Measurements from ENCODE around the gene KCNJ5. TPM values are rescaled to one million over a fixed set of nuclear protein-coding genes. Genes with fewer than 3 reads are reported as not detected.
A peak's percentile ranks its signal among the peaks of the same experiment; 100 is the strongest.

The KCNJ5 gene
- total RNA-seq, 2 donors from 2014 or later, result 3.5 to 6.9 TPM

DNA sequence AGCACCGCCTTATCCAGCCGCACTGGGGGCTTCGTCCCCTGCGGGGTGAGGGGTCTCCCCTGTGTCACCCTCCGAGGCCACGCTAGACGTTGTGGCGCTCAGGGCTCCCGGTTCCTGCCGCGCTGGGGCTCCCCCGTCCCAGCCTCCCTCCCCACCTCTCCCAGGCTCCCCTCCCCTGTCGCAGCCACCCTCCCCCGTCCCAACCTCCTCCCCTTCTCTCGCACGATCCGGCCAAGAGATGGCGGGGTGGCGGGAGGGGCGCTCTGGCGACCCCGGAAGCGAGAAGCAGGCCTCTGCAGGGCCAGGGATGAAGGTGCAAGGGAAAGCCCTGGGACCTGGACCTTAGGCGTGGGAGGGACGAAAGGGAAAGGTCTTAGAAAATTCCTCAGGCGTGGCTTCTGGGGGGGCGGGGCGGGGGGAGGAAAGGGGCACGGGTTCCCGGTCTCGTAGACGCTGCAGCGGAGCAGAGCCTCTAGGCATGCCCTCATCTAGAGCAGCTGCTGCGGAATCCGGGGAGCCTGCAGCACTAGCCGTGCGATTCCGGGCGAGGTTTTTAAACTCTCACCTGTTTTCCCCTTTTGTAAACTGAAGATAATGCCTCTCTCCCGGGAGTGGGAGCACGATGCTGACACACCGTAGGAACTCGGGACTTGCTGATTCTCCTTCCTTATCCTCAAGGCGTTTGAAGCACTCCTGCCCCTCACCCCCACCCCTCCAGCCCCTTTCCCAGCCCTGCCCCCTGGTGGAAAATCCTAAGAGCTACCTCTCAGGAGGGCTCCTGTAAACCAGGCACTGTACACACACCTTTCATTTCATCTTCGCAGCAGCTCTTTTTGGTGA is 14.4 kb downstream of the KCNJ5 start:
- Histone ChIP-seq H3K4me1 (ENCODE audit: control insufficient read depth in 1 of 2, low read depth in 2 of 2) (peaks cover 6 to 29% of the 10 kb centered on the region in 2 donors), H3K4me3 (peak overlapping the region; percentile 90), H3K36me3 (no peaks in the 10 kb centered on the region), H3K27me3 (replicated peaks; ENCODE audit: insufficient read depth) (no peaks in the 10 kb centered on the region), H3K9me3 (no peaks in the 10 kb centered on the region), H3K27ac (peak overlapping the region; percentile 6 to 47)
- TF ChIP-seq CTCF (IDR thresholded peaks at IDR 0.05), result peak; percentile 30
- DNase-seq (ENCODE audit: low spot score), result no peak
- no peak for ATAC-seq (ENCODE audit: insufficient number of reproducible peaks, low FRiP score, low read depth)

DNA sequence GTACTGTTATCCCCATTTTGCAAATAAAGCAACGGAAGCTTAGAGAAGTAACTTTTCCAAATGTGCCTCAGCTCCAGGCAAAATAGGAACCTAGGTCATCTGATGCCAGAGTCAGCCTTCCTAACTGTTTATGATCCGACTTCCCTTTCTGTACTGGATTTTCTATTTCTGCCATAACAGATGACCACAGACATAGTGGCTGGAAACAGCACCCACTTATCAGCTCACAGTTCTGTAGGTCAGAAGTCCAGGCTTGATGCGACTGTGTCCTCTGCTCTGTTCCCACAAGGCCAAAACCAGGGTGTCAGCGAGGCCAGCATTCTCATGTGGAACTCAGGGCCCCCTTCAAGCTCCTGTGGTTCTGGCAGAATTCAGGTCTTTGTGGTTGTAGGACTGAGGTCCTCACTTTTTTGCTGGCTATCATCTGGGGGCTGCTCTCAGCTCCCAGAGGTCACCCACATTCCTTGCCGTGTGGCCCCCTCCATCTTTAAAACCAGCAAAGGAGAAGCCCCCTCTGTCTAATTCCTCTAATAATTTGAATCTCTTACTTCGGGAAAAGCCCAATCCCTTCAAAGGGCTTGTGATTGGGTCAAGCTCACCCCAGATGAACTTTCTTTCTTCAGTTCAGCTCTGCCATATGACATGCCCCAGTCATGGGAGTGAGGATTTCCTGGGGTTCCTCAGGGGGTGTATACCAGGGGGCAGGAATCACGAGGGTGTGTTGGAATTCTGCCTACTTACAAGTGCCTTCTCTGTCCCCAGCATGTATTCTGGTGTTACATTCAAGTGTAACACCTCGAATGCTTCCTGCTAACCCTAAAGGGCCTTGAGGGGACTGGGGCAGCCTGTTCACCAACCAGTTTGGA is 15.3 kb downstream of the KCNJ5 start:
- Histone ChIP-seq H3K4me3 (peak overlapping the region; percentile 90), H3K36me3 (no peaks in the 10 kb centered on the region), H3K27me3 (replicated peaks; ENCODE audit: insufficient read depth) (no peaks in the 10 kb centered on the region), H3K27ac (peak overlapping the region in 1 of 2 donors; percentile 0), H3K9me3 (no peaks in the 10 kb centered on the region), H3K4me1 (ENCODE audit: control insufficient read depth in 1 of 2, low read depth in 2 of 2) (peaks cover 6 to 27% of the 10 kb centered on the region in 2 donors)
- ATAC-seq (ENCODE audit: insufficient number of reproducible peaks, low FRiP score, low read depth) (no peak), DNase-seq (ENCODE audit: low spot score) (no peak)
- no peak for TF ChIP-seq CTCF (IDR thresholded peaks at IDR 0.05)

- DNase-seq (ENCODE audit: low spot score), result no peak
- Histone ChIP-seq H3K27me3 (replicated peaks; ENCODE audit: insufficient read depth) (no peaks in the 10 kb centered on the region), H3K9me3 (no peaks in the 10 kb centered on the region), H3K36me3 (no peaks in the 10 kb centered on the region), H3K27ac (no peak overlapping the region), H3K4me3 (no peak overlapping the region), H3K4me1 (ENCODE audit: control insufficient read depth in 1 of 2, low read depth in 2 of 2) (peaks cover 6 to 27% of the 10 kb centered on the region in 2 donors)
- TF ChIP-seq CTCF (IDR thresholded peaks at IDR 0.05), result no peak
- no peak for ATAC-seq (ENCODE audit: insufficient number of reproducible peaks, low FRiP score, low read depth)
Measured at GRCh38 chr11:128907585-128907984, 16.4 kb downstream of the KCNJ5 start.

GRCh38 chr11:128908391-128909246 is 17.5 kb downstream of the KCNJ5 start:
- ATAC-seq (ENCODE audit: insufficient number of reproducible peaks, low FRiP score, low read depth) (no peak), DNase-seq (ENCODE audit: low spot score) (peak; percentile 61)
- H3K27me3 ChIP-seq (replicated peaks; ENCODE audit: insufficient read depth), result no peaks in the 10 kb centered on the region
- H3K9me3 ChIP-seq, result no peaks in the 10 kb centered on the region
- peak overlapping the region; percentile 28 for H3K4me3 ChIP-seq
- H3K4me1 ChIP-seq (ENCODE audit: control insufficient read depth in 1 of 2, low read depth in 2 of 2), result peaks cover 6 to 27% of the 10 kb centered on the region in 2 donors
- H3K36me3 ChIP-seq, result no peaks in the 10 kb centered on the region
- no peak for TF ChIP-seq CTCF (IDR thresholded peaks at IDR 0.05)
- peak overlapping the region in 1 of 2 donors; percentile 4 for H3K27ac ChIP-seq

Data from thoracic aorta (tissue), 2 donors.